Left lung (tissue), 10 donors: Measurements from ENCODE around the gene SPATA12. TPM values are rescaled to one million over a fixed set of nuclear protein-coding genes. Genes with fewer than 3 reads are reported as not detected.
A peak's percentile ranks its signal among the peaks of the same experiment; 100 is the strongest.

Experiments used
- ATAC-seq: fragments of 200-7000 bp; cut with Tn5 transposase; one replicate; pipeline ENCODE4 v1.9.1; 2020; ENCODE audit warnings: moderate library complexity
- DNase-seq, 4 donors: peaks; one replicate each; pipeline ENCODE4 v3.0.0-alpha.2; 2013 to 2020
- H3K27ac ChIP-seq, 2 donors: fragments of 200-600 bp; sonication (generic) in 1 of 2; one replicate each; pipeline versions ENCODE4 v1.5.0 to v1.8.0; 2020 to 2021
- H3K27me3 ChIP-seq, 2 donors: fragments of 200-600 bp; sonication (generic) in 1 of 2; one replicate each; pipeline versions ENCODE4 v1.5.0 to v1.8.0; 2020 to 2021
- H3K36me3 ChIP-seq, 2 donors: fragments of 200-600 bp; sonication (generic) in 1 of 2; one replicate each; pipeline versions ENCODE4 v1.5.0 to v1.8.0; 2020 to 2021
- H3K4me1 ChIP-seq, 2 donors: fragments of 200-600 bp; one replicate each; pipeline ENCODE4 v1.8.0; 2021
- H3K4me3 ChIP-seq, 2 donors: fragments of 200-600 bp; sonication (generic) in 1 of 2; one replicate each; pipeline versions ENCODE4 v1.5.0 to v1.8.0; 2020 to 2021; ENCODE audit warnings: mild to moderate bottlenecking in 1 of 2
- H3K9me3 ChIP-seq, 2 donors: fragments of 200-600 bp; sonication (generic) in 1 of 2; one replicate each; pipeline versions ENCODE4 v1.5.0 to v1.8.0; 2020 to 2021
- intact Hi-C, 2 donors: fragments of 100-400 bp; cut with DNase I; formaldehyde crosslinking; loops; one replicate each; pipeline versions ENCODE4 v1.11.2 to v1.14.2; 2022
- polyA plus RNA-seq, 6 donors: library from polyadenylated mRNA; unstranded; fragments of 120-200 nt; gene quantifications; one replicate each; pipeline ENCODE4 v1.2.1, GENCODE V29; 2013; ENCODE audit not compliant: insufficient read length in 6 of 6
- total RNA-seq, 2 donors: library from RNA; stranded (reverse); fragmentation: NEBNext Ultra II Directional; extraction: Animal tissue kit (Norgen Biotek cat#: 25700); gene quantifications; one replicate each; pipeline ENCODE4 v1.2.1, GENCODE V29; 2021
- TF ChIP-seq, protein P1 (sequence below), 2 donors: fragments of 200-600 bp; sonication (generic) in 1 of 2; IDR thresholded peaks; one replicate each; pipeline versions ENCODE4 v1.5.0 to v1.8.0; 2021; ENCODE audit warnings: antibody characterized with exemption in 2 of 2
- donor health status: DM: no; HTN: yes; CAD: no.
- donor health status: DM: no; HTN: no; CAD: no.

SPATA12 gene
- total and polyA plus RNA-seq, 8 donors, result 0.17 to 0.21 TPM; not detected in 6

DNA sequence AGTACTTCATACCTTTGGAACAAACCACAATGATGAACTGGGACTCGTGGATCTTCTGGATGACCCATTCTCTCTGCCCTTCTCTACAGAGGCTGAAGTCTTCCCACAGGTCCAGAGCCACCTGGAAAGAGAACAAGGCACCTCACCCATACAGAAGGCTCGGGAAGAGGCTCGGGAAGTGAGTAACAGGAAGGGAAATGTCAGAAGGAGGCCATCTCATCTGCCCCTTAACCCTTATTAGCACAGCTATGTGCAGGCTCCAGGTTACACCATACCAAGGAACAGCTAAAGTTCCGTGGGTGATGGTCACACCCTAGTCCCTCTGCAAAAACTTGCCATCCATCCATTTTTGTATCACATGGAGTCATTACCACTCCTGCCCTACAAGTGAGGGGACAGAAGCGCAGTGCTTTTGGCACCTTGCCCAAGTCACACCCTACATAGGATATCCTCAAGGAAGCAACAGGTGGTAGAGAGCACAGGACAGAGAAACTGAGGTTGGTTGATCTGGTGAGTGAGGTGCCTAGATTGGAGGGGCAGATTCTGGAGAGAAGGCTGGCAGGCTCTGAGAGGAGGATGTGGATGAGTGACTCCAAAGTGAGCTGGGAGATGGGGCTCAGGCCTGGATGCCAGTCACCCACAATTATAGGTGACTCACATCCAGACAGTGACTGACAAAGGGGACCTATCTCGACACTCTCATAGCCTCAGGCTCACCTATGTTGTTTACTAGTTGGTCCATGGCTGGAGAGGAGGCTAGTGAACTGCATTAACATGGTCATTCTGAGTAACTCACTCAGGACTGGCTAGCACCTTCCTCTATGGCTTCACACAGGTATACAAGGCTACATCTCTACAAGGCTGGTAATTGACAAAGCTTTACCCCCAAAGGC is 38.2 kb downstream of the SPATA12 start:
- intact Hi-C loops, result loop anchor here in 1 of 2 donors (10.0 kb wide), 1 partner anchor 126 kb away; the partner anchor contains the start of gene APPL1
- Histone ChIP-seq H3K27me3 (no peaks in the 10 kb centered on the region), H3K27ac (no peak overlapping the region), H3K4me1 (no peaks in the 10 kb centered on the region), H3K4me3 (no peak overlapping the region), H3K9me3 (no peaks in the 10 kb centered on the region), H3K36me3 (no peaks in the 10 kb centered on the region)
- TF ChIP-seq, protein P1, sequence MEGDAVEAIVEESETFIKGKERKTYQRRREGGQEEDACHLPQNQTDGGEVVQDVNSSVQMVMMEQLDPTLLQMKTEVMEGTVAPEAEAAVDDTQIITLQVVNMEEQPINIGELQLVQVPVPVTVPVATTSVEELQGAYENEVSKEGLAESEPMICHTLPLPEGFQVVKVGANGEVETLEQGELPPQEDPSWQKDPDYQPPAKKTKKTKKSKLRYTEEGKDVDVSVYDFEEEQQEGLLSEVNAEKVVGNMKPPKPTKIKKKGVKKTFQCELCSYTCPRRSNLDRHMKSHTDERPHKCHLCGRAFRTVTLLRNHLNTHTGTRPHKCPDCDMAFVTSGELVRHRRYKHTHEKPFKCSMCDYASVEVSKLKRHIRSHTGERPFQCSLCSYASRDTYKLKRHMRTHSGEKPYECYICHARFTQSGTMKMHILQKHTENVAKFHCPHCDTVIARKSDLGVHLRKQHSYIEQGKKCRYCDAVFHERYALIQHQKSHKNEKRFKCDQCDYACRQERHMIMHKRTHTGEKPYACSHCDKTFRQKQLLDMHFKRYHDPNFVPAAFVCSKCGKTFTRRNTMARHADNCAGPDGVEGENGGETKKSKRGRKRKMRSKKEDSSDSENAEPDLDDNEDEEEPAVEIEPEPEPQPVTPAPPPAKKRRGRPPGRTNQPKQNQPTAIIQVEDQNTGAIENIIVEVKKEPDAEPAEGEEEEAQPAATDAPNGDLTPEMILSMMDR (IDR thresholded peaks at IDR 0.05), result no peak
- ATAC-seq (no peak), DNase-seq (no peak)

DNA sequence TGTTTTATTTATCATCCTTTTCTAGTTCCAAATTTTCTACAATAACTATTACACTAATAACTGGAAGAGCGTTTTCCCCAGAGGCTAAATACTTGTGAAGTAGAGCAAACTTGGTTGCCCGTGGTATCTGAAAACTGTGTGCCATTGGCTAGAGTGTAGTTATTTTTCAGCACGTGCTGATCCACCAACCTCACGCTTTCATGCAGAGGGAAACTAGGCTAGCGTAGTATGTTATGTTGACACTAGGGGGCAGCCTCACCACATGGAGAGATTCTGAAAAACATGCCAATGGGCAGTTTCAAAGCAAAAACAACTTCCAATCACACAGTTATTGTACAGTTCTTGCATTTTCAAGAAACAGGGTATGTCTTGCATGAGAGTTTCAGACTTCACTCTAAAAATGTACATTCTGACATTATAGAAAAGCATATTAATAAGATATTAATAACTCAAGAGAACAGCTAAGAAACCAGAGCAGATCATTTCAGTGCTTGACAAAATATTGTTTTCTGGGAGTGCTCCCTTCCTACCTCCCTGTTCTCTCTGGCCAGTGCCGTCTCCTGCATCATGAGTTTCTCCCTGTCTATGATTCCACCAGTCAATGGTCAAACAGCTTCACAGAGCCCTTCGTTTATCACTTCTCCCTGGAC is 39.7 kb downstream of the SPATA12 start:
- Histone ChIP-seq H3K36me3 (no peaks in the 10 kb centered on the region), H3K4me1 (no peaks in the 10 kb centered on the region), H3K4me3 (no peak overlapping the region), H3K27me3 (no peaks in the 10 kb centered on the region), H3K27ac (no peak overlapping the region), H3K9me3 (no peaks in the 10 kb centered on the region)
- DNase-seq (peak in 3 of 4 donors; percentile 40 to 77 (median 63)), ATAC-seq (peak; percentile 98)
- intact Hi-C loops, result no loop called here
- TF ChIP-seq, protein P1 (IDR thresholded peaks at IDR 0.05), result peak; percentile 80 to 88

DNA sequence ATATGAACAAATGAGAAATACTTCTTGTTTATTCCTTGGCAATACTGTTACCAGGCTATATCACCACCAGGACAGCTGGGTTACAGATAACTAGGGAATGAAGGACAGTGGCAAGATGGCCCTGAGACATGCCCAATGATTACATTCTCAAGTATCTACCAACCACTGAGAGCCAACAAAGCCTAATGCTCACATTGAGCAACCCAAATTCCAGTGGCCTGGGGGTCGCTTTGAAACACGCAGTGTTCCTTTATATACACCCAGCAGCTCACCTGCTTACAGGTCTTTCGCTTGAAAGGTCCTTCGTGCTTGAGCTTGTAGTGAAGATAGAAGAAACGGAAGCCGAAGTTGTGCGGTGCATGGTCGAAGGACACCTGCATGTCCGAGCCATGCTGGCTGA is 45.1 kb downstream of the SPATA12 start:
- ATAC-seq, result no peak
- Histone ChIP-seq H3K4me3 (no peak overlapping the region), H3K36me3 (no peaks in the 10 kb centered on the region), H3K9me3 (no peaks in the 10 kb centered on the region), H3K27me3 (peaks cover 0 to 6% of the 10 kb centered on the region in 2 donors), H3K4me1 (no peaks in the 10 kb centered on the region), H3K27ac (no peak overlapping the region)
- intact Hi-C loops, result no loop called here
- TF ChIP-seq, protein P1 (IDR thresholded peaks at IDR 0.05), result no peak
- no peak for DNase-seq

DNA sequence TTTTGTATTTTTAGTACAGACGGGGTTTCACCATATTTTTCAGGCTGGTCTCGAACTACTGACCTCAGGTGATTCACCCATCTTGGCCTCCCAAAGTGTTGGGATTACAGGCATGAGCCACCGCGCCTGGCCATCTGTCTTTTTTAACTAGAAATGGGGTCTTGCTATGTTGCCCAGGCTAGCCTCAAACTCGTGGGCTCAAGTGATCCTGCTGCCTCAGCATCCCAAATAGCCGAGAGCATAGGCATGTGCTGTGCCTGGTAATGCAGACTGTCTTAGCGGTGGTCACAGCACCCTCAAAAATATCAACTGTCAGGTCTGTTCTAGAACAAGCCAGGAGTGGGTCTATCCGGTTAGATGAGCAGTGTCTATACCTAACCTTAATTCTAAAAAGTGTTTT is 48.2 kb downstream of the SPATA12 start:
- ATAC-seq (no peak), DNase-seq (no peak)
- H3K4me3 ChIP-seq, result no peak overlapping the region
- no peak overlapping the region for H3K27ac ChIP-seq
- peaks cover 0 to 6% of the 10 kb centered on the region in 2 donors for H3K27me3 ChIP-seq
- no peaks in the 10 kb centered on the region for H3K4me1 ChIP-seq
- TF ChIP-seq, protein P1 (IDR thresholded peaks at IDR 0.05), result no peak
- no peaks in the 10 kb centered on the region for H3K9me3 ChIP-seq
- intact Hi-C loops, result no loop called here
- no peaks in the 10 kb centered on the region for H3K36me3 ChIP-seq
